HG02885 (cell line): Measurements from ENCODE around the gene PIGZ.

Source experiments
- ATAC-seq: cut with Tn5 transposase; IDR thresholded peaks from one replicate; pipeline ENCODE4 v1.9.1; 2021; ENCODE audit warnings: mild to moderate bottlenecking; ENCODE audit not compliant: unreplicated experiment, poor library complexity

Gene PIGZ

DNA sequence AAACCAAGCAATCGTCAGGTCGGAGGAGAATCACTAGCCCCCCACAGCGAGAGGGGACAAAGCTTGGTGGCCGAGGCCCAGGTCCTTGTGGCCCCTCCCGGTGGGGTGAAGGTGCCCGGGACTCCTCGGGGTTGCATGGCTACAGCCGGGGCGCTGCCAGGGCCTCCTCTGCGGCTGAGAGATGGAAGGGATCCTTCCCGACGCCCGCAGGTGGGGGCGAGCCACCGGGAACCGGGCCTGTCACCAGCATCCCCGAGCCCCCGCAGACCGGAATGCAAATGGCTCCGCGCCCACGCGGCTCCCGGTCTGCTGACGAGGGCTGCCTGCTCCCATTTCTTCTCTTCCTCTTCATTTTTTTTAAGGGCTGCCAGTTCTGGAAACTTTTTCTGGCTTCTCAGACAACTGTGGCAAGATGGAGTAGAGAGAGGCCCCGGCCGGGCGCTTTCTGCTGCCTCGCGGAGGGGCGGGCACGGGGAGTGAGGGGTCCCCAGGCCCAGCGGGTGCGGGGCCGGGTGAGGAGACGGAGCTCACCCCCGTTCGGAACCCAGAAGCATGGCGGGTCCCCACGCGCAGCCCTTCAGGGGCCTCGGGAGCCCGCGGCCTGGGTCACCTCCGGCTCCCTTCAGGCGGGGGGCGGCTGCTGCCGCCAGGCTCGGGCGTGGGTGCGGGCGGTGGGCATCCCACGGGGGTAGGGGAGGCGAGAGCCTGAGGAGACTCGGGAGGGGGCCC, 33.5 kb upstream of the PIGZ start:
- peak; percentile 18 for ATAC-seq

- ATAC-seq = no peak
These were observed 32.7 kb upstream of the PIGZ start for GRCh38 chr3:197001106-197001971.

DNA sequence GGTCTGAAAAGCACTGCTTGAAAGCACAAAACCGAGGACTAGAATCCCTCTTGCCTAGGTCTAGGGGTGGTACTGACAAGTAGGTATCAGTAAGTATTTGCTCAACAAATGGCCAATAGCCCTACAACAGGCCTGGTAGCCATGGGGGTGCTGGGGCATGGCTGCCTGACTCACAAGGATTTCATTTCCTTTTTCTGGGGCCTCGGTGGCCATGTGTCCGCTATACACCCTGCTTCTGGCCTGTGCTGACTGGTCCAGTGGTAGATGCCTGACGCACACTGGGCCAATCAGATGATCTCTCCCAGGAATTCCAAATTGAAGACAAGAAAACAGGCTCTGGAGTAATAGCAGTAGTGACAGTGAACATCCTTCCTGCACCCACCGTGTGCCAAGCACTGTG, 31.6 kb upstream of the PIGZ start:
- no peak for ATAC-seq

DNA sequence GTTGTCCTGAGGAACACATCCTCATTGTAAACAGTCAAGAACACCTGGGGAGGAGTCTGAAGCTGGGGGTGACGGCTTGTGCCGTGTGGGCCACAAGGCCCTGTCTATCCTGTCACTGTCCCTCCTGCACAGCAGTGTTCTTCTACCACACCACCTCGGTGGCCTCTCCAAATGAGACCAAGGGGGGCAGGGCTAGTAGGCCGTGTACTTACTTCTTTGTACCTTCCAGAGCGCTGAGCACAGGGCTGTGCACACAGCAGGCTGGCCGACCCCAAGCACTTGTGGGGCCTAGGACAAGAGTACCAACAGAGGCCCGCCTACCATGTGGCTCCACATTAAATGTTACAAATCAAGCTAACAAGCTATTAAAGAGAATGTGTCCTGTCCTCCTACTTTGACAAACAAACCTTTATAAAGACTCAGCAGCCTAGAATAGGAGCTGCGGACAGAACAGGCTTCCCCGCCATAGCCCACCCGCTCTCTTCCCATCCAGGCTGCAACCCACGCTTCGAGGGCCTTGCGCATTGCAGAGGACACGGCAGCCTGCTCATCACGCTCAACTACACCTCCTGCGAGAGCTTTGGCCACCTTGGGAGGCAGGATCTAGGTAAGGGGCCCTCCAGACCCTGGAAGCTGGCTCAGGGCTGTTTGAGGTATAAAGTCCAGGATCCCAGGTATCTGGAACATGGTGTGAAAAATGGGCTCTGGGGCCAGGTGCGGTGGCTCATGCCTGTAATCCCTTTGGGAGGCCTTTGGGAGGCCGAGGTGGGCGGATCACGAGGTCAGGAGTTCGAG, 30.5 kb upstream of the PIGZ start:
- no peak for ATAC-seq

DNA sequence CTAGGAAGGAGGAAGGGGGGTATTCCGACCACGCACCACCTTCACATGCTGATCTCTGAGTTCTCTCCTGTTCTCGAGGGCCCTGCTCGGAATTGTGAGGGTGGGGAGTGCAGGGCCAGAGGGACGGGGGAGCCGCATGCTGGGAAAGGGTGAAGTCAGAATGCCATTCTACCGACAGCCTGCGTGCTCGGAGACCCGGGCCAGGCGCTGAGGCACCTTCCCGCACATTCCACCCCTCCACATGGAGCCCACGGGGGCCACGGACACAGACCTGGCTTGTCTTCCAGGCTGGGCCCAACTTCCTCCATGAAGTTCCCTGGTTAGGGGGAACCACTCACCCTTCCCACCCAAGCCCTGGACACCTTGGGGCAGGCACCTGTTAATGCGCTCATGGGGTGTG, 28.7 kb upstream of the PIGZ start:
- no peak for ATAC-seq

- ATAC-seq = no peak
These were observed 28.0 kb upstream of the PIGZ start for GRCh38 chr3:196996454-196997265.

DNA sequence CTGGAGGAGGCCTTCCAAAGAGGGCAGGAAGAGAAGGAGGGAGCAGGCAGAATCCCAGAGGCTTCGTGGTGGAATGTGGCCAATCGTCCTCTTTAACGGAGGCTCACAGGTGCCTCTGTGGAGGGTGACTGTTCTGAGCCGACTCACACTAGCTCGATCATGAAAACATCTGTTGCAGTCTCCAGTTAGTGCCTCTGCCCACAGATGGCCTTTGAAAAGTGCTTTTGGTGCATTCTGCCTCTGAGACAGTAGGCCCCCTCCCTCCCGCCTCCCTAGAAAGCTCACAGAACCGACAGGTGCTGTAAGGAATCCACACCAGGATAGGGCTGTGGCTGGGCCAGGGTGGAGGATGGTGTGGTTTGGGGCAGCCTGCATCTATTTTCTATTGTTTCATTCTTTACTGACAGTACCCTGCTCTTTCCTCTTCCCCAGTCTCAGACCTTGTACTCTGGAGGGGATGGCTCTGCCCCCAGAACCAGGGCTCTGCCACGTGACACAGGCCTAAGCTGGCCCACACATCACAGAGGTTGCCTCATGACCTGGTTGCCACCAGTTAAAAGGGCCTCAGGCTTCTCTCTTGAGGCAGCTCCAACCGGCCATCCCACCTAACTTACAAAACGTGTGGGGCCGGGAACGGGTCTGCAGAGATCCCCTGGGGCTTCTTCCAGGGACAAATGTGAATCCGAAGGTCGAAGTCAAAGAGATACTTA, 27.2 kb upstream of the PIGZ start:
- ATAC-seq = no peak

DNA sequence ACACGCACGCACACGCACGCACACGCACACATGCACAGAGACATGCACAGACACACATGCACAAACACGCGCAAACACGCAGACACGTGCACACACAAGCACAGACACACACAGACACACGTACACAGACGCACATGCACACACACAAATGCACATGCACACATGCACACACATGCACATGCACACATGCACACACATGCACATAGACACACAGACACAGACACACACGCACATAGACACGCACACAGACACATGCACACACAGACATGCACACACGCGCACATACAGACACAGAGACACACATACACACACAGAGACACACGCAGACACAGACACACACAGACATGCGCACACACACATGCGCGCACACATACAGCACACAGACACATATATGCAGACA, 26.4 kb upstream of the PIGZ start:
- no peak for ATAC-seq

GRCh38 chr3:196994056-196994455, 25.4 kb upstream of the PIGZ start:
- ATAC-seq = no peak

DNA sequence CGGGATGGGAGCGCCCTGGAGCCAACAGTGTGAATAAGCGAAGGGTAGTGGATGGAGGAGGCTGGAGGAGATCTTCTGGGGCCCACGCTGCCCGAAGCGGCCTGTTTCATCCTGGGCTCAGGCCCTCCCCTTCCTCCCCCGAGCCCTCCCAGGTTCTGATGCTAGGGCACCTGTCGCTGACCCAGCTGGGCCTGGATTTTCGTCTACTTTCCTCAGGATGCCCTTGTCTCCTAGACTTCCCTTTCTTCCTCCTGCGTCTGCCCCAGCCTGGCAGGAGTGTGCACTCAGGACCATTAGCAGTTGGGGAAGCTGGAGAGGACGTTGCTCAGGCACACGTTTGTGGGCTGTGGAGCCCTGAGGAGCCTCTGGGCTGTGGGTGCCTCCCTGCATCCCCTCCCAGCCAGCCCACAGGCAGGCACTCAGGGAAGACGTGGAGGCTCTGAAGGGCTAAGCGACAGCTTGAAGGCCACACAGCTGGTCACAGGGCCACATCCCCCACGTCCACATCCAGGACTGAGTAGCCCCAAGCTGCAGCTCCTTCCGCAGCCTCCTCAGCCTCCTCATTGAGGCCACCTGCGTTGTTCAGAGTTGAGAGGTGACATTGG, 23.9 kb upstream of the PIGZ start:
- no peak for ATAC-seq

DNA sequence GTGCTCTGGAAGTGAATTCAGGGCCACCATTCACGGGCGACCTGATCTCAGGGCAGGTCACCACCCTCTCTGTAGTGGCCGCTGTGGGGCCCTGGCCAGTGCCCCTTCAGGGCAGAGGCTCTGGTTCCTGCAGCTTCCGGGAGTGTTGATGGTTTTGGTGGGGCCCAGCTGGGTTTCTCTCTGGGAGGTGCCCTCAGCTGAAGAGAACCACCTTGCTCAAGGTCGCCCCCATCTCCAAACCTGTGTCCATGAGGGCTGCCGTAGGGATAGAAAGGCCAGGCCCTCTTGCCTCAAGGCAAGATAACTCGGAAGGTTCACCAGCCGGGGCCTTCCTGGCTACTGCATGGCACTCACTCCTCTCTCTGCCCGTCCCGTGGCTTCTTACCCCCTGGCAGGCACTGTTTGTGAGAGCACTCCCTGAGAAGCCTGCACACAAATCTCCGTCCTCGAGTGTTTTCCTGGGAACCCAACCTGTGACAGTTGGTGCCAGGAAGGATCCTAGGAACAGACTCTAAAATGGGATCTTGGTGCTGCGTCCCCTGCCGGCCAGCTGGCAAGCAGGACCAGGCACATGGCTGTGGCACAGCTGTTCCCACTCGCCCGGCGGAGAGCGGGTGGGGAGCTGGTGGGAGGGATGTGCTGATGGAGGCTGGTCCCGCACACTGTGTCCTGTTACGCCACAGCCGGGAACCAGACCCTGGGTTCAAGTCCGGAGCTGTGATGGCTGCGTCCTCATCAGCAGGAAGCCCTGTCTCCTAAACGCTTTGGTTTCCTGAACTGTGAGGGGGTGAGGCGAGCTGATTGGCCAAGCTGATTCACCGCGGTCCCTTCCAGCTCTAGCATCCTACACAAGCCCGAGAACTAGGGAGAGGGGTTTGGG, 23.2 kb upstream of the PIGZ start:
- no peak for ATAC-seq

DNA sequence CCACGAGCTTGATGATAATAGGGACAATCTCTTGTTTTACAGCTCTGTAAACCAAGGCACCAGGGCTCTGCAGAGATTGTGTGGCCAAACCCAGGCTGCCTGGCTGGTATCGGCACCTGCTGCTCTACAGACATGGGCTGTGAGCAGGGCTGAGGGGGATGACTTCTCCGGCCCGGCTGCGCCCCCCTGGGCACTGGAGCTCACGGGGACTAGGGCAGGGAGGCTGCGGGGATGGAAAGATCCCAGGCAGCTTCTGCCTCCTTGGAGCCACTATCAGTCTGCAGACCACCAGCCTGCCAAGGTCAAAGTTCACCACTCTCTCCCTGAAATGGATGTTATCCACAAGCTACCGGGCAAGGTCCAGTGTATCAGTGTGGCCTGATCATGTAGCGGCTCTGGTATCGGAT, 22.0 kb upstream of the PIGZ start:
- ATAC-seq = no peak

DNA sequence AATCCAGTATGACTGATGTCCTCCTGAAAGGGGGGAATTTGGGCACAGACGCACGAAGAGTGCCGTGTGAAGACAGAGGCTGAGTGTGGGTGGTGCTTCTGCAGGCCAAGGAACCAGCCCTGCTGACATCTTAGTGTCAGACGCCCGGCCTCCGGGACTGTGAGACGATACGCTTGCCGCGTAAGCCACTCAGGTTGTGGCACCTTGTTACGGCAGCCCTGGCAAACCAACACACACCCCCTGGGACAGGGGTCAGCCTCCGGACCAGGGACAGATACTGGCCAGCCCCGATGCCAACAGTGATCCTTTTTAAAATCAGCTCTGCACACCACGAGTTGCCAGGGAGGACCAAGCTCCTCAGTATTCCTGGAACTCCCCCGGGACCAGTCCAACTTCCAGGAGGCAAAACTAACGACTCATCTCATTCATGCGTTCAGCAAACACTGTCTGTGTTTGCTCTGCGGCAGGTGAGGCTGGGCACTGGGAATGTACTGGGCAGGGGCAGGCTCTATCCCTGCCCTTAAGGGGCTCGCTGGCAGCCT, 21.2 kb upstream of the PIGZ start:
- no peak for ATAC-seq

- no peak for ATAC-seq
These were observed 19.8 kb upstream of the PIGZ start for GRCh38 chr3:196988241-196989029.

GRCh38 chr3:196987022-196987421, 18.4 kb upstream of the PIGZ start:
- ATAC-seq = no peak

GRCh38 chr3:196985954-196986885, 17.6 kb upstream of the PIGZ start:
- no peak for ATAC-seq
